ENCODE measurements around the gene SOX13.

GRCh38 chr1:204130981-204131892 is 58.3 kb downstream of the SOX13 start:
- no peak for TF ChIP-seq POLR2AphosphoS5 (IDR thresholded peaks at IDR 0.05)
- TF ChIP-seq, protein P1, sequence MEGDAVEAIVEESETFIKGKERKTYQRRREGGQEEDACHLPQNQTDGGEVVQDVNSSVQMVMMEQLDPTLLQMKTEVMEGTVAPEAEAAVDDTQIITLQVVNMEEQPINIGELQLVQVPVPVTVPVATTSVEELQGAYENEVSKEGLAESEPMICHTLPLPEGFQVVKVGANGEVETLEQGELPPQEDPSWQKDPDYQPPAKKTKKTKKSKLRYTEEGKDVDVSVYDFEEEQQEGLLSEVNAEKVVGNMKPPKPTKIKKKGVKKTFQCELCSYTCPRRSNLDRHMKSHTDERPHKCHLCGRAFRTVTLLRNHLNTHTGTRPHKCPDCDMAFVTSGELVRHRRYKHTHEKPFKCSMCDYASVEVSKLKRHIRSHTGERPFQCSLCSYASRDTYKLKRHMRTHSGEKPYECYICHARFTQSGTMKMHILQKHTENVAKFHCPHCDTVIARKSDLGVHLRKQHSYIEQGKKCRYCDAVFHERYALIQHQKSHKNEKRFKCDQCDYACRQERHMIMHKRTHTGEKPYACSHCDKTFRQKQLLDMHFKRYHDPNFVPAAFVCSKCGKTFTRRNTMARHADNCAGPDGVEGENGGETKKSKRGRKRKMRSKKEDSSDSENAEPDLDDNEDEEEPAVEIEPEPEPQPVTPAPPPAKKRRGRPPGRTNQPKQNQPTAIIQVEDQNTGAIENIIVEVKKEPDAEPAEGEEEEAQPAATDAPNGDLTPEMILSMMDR (IDR thresholded peaks at IDR 0.05): no peak
- no peak for TF ChIP-seq POLR2A (IDR thresholded peaks at IDR 0.05)
- TF ChIP-seq EP300 (IDR thresholded peaks at IDR 0.05): no peak
